H9 (cell line): ENCODE results near the gene LDB2. TPM values are rescaled to one million over a fixed set of nuclear protein-coding genes. Genes with fewer than 3 reads are reported as not detected.

Experiments used
- DNase-seq: peaks from one replicate; pipeline ENCODE4 v3.0.0-alpha.2; 2017
- H2AFZ ChIP-seq: one replicate; pipeline ENCODE4 v1.6.1; 2013; ENCODE audit warnings: mild to moderate bottlenecking, low read length, control low read depth, moderate library complexity
- H2AK5ac ChIP-seq: 2 replicates; pipeline ENCODE4 v1.6.1; 2013; ENCODE audit warnings: low read length, control low read depth, mixed read lengths; ENCODE audit not compliant: insufficient read length
- H2BK120ac ChIP-seq: one replicate; pipeline ENCODE4 v1.6.1; 2013; ENCODE audit warnings: low read depth, mild to moderate bottlenecking, low read length, control low read depth, inconsistent platforms; ENCODE audit not compliant: poor library complexity, severe bottlenecking
- H2BK12ac ChIP-seq: 2 replicates; pipeline ENCODE4 v1.6.1; 2013; ENCODE audit warnings: low read length, control low read depth, mixed read lengths, low read depth; ENCODE audit not compliant: insufficient read length
- H2BK15ac ChIP-seq: 2 replicates; pipeline ENCODE4 v1.6.1; 2013; ENCODE audit warnings: low read depth, low read length, control low read depth
- H2BK20ac ChIP-seq: one replicate; pipeline ENCODE4 v1.6.1; 2013; ENCODE audit warnings: low read depth, mild to moderate bottlenecking, low read length, control low read depth, inconsistent platforms; ENCODE audit not compliant: poor library complexity, severe bottlenecking
- H2BK5ac ChIP-seq: 2 replicates; pipeline ENCODE4 v1.6.1; 2013; ENCODE audit warnings: low read length, control low read depth, mixed read lengths; ENCODE audit not compliant: insufficient read length
- H3K14ac ChIP-seq: 2 replicates; pipeline ENCODE4 v1.6.1; 2013; ENCODE audit warnings: low read length, control low read depth; ENCODE audit not compliant: insufficient read depth
- H3K18ac ChIP-seq: 2 replicates; pipeline ENCODE4 v1.6.1; 2013; ENCODE audit warnings: low read depth, mild to moderate bottlenecking, mixed read lengths, low read length, control low read depth; ENCODE audit not compliant: insufficient read length
- H3K23ac ChIP-seq: 2 replicates; pipeline ENCODE4 v1.6.1; 2013; ENCODE audit warnings: low read length, control low read depth, mixed read lengths, low read depth; ENCODE audit not compliant: insufficient read length
- H3K23me2 ChIP-seq: 2 replicates; pipeline ENCODE4 v1.6.1; 2013; ENCODE audit warnings: low read depth, mild to moderate bottlenecking, mixed read lengths, low read length, control low read depth; ENCODE audit not compliant: insufficient read length, poor library complexity, severe bottlenecking
- H3K27ac ChIP-seq: 2 replicates; pipeline ENCODE4 v1.5.1; 2013; ENCODE audit warnings: low read length, control low read depth, mixed read lengths, low read depth; ENCODE audit not compliant: insufficient read length
- H3K27me3 ChIP-seq: 2 replicates; pipeline ENCODE4 v1.6.1; 2013; ENCODE audit warnings: low read length, control low read depth, inconsistent platforms; ENCODE audit not compliant: insufficient read depth
- H3K4ac ChIP-seq: 2 replicates; pipeline ENCODE4 v1.6.1; 2013; ENCODE audit warnings: low read depth, mild to moderate bottlenecking, control low read depth, inconsistent platforms, low read length, moderate library complexity
- H3K4me1 ChIP-seq: 2 replicates; pipeline ENCODE4 v1.6.1; 2013; ENCODE audit warnings: low read length, control low read depth, inconsistent platforms; ENCODE audit not compliant: insufficient read depth
- H3K4me2 ChIP-seq: 2 replicates; pipeline ENCODE4 v1.6.1; 2013; ENCODE audit warnings: low read length, control low read depth, mixed read lengths; ENCODE audit not compliant: insufficient read length, insufficient read depth
- H3K56ac ChIP-seq: 2 replicates; pipeline ENCODE4 v1.6.1; 2013; ENCODE audit warnings: low read depth, mild to moderate bottlenecking, mixed read lengths, low read length, control low read depth; ENCODE audit not compliant: insufficient read length
- H3K79me1 ChIP-seq: 2 replicates; pipeline ENCODE4 v1.6.1; 2013; ENCODE audit warnings: low read depth, mild to moderate bottlenecking, moderate library complexity, low read length, control low read depth, inconsistent platforms; ENCODE audit not compliant: insufficient read depth, poor library complexity, severe bottlenecking
- H3K79me2 ChIP-seq: 2 replicates; pipeline ENCODE4 v1.6.1; 2013; ENCODE audit warnings: low read length, control low read depth, inconsistent platforms; ENCODE audit not compliant: insufficient read depth
- H3K9ac ChIP-seq: 2 replicates; pipeline ENCODE4 v1.6.1; 2013; ENCODE audit warnings: low read length, control low read depth, mixed read lengths; ENCODE audit not compliant: insufficient read length; ENCODE audit errors: extremely low read depth
- H3K9me3 ChIP-seq: one replicate; pipeline ENCODE4 v1.6.1; 2013; ENCODE audit warnings: low read depth, low read length, inconsistent platforms; ENCODE audit not compliant: control insufficient read depth
- H3T11ph ChIP-seq: one replicate; pipeline ENCODE4 v1.6.1; 2013; ENCODE audit warnings: mild to moderate bottlenecking, low read length, control low read depth, inconsistent platforms
- H4K20me1 ChIP-seq: one replicate; pipeline ENCODE4 v1.6.1; 2013; ENCODE audit not compliant: control insufficient read depth, insufficient read length, insufficient read depth
- H4K5ac ChIP-seq: 2 replicates; pipeline ENCODE4 v1.6.1; 2013; ENCODE audit warnings: low read depth, mild to moderate bottlenecking, mixed read lengths, low read length, control low read depth; ENCODE audit not compliant: insufficient read length
- H4K8ac ChIP-seq: replicated peaks from 2 replicates; pipeline ENCODE4 v1.6.1; 2013; ENCODE audit warnings: low read length, control low read depth, mixed read lengths, low read depth; ENCODE audit not compliant: insufficient read length
- H4K91ac ChIP-seq: 2 replicates; pipeline ENCODE4 v1.6.1; 2013; ENCODE audit warnings: low read depth, mild to moderate bottlenecking, moderate library complexity, mixed read lengths, low read length, control low read depth; ENCODE audit not compliant: insufficient read length
- H3K27ac Mint-ChIP-seq, 3 experiments: 2 replicates in 2 of 3; 3 replicates in 1 of 3; pipeline ENCODE4 v1.8.0; 2020 to 2021; ENCODE audit warnings: mixed read lengths in 3 of 3, mild to moderate bottlenecking in 1 of 3, moderate library complexity in 1 of 3
- H3K27me3 Mint-ChIP-seq: 2 replicates; pipeline ENCODE4 v1.8.0; 2021; ENCODE audit warnings: low read depth, mild to moderate bottlenecking, moderate library complexity, mixed read lengths
- H3K36me3 Mint-ChIP-seq, 3 experiments: 2 replicates in 2 of 3; 3 replicates in 1 of 3; pipeline ENCODE4 v1.8.0; 2020 to 2021; ENCODE audit warnings: low read depth in 3 of 3, mixed read lengths in 3 of 3; ENCODE audit not compliant: insufficient read depth in 1 of 3
- H3K4me1 Mint-ChIP-seq, 2 experiments: 2 replicates each; pipeline ENCODE4 v1.8.0; 2020; ENCODE audit warnings: mixed read lengths in 2 of 2
- H3K4me3 Mint-ChIP-seq, 2 experiments: 2 replicates in 1 of 2; 3 replicates in 1 of 2; pipeline ENCODE4 v1.8.0; 2020 to 2021; ENCODE audit warnings: mild to moderate bottlenecking in 2 of 2, mixed read lengths in 2 of 2, moderate library complexity in 1 of 2
- H3K9me3 Mint-ChIP-seq, 2 experiments: 2 replicates in 1 of 2; 3 replicates in 1 of 2; pipeline ENCODE4 v1.8.0; 2020; ENCODE audit warnings: mild to moderate bottlenecking in 2 of 2, mixed read lengths in 2 of 2, moderate library complexity in 1 of 2
- CTCF ChIP-seq: fragments of 200-600 bp; sonication (generic); conservative IDR thresholded peaks from 3 replicates; pipeline ENCODE4 v1.8.0; 2021; ENCODE audit warnings: antibody characterized with exemption, mild to moderate bottlenecking
- WGBS: extraction: QIAGEN DNeasy Blood & Tissue Kit; methylation state at CpG from one replicate; pipeline ENCODE4 v1.1.7; 2013; ENCODE audit warnings: missing lambda C conversion rate, low lambda C conversion rate, mixed read lengths; ENCODE audit not compliant: insufficient read length; ENCODE audit errors: extremely low coverage; 5-methylcytosine and 5-hydroxymethylcytosine counted together
- total RNA-seq: library from RNA; stranded (reverse); gene quantifications from 2 replicates; pipeline ENCODE4 v1.2.1, GENCODE V29; 2021

LDB2 gene
- total RNA-seq, 1 experiment from 2014 or later: 22.5 TPM

- Histone ChIP-seq H2AFZ (no peak overlapping the region), H3K18ac (no peak overlapping the region), H3K79me2 (no peaks in the 10 kb centered on the region), H3T11ph (no peak overlapping the region), H3K9ac (no peak overlapping the region), H4K8ac (no peak overlapping the region), H3K9me3 (no peaks in the 10 kb centered on the region), H3K4me1 (peaks cover 11% of the 10 kb centered on the region; the same call in 1 of the 2 replicates), H2BK12ac (no peak overlapping the region), H2BK120ac (no peak overlapping the region), H3K27ac (no peak overlapping the region), H3K27me3 (no peaks in the 10 kb centered on the region), H4K20me1 (no peaks in the 10 kb centered on the region), H3K79me1 (no peaks in the 10 kb centered on the region), H4K91ac (no peak overlapping the region), H2BK5ac (no peak overlapping the region), H3K4me2 (no peak overlapping the region), H4K5ac (no peak overlapping the region), H3K23me2 (no peaks in the 10 kb centered on the region), H3K23ac (no peak overlapping the region), H2BK15ac (no peak overlapping the region), H2AK5ac (no peak overlapping the region), H3K56ac (no peak overlapping the region), H2BK20ac (no peak overlapping the region), H3K14ac (no peak overlapping the region), H3K4ac (no peak overlapping the region)
- Mint-ChIP-seq H3K4me3 (no peak overlapping the region; a peak in 2 of 5 replicates), H3K27me3 (no peaks in the 10 kb centered on the region), H3K36me3 (peaks cover 7 to 18% (median 18%) of the 10 kb centered on the region in 3 experiments), H3K9me3 (peaks cover 0 to 6% of the 10 kb centered on the region in 2 experiments; a peak in 3 of 5 replicates), H3K27ac (peak overlapping the region in 1 of 3 experiments; percentile 5; a peak in 1 of 7 replicates), H3K4me1 (peaks cover 3 to 14% of the 10 kb centered on the region in 2 experiments; a peak in 3 of 4 replicates)
- no peak for DNase-seq
- WGBS: no CpG with 5 or more reads among the region's 5 CpGs
- no peak for TF ChIP-seq CTCF
Measured at GRCh38 chr4:16775411-16776154, 122.9 kb downstream of the LDB2 start.
